Bronchial epithelial cell (primary cell): ENCODE data around the gene PIEZO1. TPM values are rescaled to one million over a fixed set of nuclear protein-coding genes. Genes with fewer than 3 reads are reported as not detected.

Experiments used
- DNase-seq: peaks from one replicate; pipeline ENCODE4 v3.0.0-alpha.2; 2010; ENCODE audit warnings: low read depth
- FAIRE-seq: peaks from 2 replicates; lab custom pipeline; 2011; peaks lifted over from hg19 to GRCh38; lab: Jason Lieb, UNC
- H3K27me3 ChIP-seq: 2 replicates; pipeline ENCODE4 v1.5.1; 2011; ENCODE audit warnings: low read length; ENCODE audit not compliant: control insufficient read depth, insufficient read depth
- H3K36me3 ChIP-seq: 2 replicates; pipeline ENCODE4 v1.5.1; 2011; ENCODE audit warnings: low read length; ENCODE audit not compliant: control insufficient read depth, insufficient read depth
- H3K4me3 ChIP-seq: 2 replicates; pipeline ENCODE4 v1.5.1; 2011; ENCODE audit warnings: mild to moderate bottlenecking, low read depth, low read length, control low read depth
- total RNA-seq: library from RNA; depleted of rRNA; stranded (reverse); fragments of >200 nt; gene quantifications from 2 replicates; pipeline ENCODE4 v1.2.1, GENCODE V29; 2014
- TF ChIP-seq, protein P1 (sequence below): IDR thresholded peaks from 2 replicates; pipeline ENCODE4 v1.5.1; 2011; ENCODE audit warnings: mild to moderate bottlenecking, moderate library complexity, low read length, control low read depth, inconsistent platforms; ENCODE audit not compliant: insufficient read depth, severe bottlenecking

Gene PIEZO1
- total RNA-seq, 1 donor from 2014 or later = 98.2 TPM

DNA sequence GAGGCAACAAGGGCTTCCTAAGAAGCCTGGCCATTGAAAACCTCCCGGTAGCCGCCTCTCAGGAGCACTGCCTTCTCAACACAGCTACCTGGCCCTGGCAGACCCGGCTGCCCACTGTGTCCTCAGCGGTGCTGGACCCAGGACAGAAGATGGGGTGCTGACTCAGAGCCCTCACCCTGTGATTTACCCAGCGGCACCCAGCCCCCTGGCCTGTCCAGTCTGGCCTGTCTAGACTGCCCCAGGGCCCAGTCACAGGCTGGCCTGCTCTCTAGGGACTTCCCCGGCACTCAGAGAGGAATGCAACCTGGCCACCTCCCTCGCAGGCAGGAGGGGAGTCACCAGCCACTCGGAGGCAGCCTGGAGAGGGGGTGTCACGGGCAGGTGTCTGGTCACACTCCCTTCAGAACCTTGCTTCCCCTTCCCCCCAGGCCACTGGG, 20.1 kb downstream of the PIEZO1 start:
- DNase-seq (peak; percentile 78), FAIRE-seq (no peak)
- TF ChIP-seq, protein P1, sequence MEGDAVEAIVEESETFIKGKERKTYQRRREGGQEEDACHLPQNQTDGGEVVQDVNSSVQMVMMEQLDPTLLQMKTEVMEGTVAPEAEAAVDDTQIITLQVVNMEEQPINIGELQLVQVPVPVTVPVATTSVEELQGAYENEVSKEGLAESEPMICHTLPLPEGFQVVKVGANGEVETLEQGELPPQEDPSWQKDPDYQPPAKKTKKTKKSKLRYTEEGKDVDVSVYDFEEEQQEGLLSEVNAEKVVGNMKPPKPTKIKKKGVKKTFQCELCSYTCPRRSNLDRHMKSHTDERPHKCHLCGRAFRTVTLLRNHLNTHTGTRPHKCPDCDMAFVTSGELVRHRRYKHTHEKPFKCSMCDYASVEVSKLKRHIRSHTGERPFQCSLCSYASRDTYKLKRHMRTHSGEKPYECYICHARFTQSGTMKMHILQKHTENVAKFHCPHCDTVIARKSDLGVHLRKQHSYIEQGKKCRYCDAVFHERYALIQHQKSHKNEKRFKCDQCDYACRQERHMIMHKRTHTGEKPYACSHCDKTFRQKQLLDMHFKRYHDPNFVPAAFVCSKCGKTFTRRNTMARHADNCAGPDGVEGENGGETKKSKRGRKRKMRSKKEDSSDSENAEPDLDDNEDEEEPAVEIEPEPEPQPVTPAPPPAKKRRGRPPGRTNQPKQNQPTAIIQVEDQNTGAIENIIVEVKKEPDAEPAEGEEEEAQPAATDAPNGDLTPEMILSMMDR = no peak
- H3K4me3 ChIP-seq = no peak overlapping the region
- peaks cover 13% of the 10 kb centered on the region for H3K36me3 ChIP-seq
- no peaks in the 10 kb centered on the region for H3K27me3 ChIP-seq

DNA sequence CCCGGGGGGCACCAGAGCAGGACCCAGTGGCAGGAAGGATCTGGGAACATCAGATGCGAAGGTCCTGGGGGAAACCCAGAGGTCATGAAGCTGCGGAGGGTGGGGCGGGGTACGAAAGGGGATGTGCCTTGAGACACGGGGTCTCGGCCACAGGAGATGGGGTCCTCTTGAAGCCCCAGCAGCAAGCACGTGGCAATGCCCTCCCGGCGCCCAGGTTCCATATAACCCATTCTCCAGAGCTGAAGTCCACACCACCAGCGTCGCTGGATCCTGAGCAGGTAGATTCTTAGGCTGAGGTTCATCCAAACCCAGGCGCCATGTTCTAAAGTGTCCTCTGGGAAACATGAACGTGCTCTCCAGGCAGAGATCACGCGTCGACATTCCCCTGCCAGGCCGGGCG, 20.9 kb downstream of the PIEZO1 start:
- Histone ChIP-seq H3K4me3 (no peak overlapping the region), H3K27me3 (no peaks in the 10 kb centered on the region), H3K36me3 (peaks cover 11% of the 10 kb centered on the region)
- TF ChIP-seq, protein P1 = no peak
- no peak for FAIRE-seq
- no peak for DNase-seq

DNA sequence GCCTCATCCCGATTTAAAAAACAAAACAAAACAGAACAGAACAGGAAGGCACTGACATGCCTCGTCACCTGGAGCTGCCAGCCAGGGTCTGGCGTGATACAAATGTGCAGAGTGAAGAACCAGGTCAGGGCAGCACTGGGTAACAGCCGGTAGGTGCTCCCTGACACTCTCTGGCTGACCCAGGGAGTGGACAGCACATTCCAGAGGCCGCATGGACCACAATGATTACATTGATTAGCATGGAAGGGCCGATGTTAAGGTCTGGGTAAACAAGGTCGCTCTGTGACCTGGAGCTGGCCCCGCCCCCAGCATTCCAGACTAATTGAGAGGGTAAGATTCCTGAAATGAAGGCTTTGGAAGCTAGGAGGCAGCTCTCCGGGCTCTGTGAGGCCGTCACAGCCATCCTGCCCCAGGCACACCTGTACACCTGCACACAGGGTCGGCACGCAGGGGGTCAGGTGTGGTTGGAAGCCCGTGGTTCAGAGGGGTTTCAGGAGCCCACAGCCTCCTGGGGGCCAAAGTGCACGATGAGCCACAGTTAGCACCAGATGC, 21.4 kb downstream of the PIEZO1 start:
- no peak for FAIRE-seq

DNA sequence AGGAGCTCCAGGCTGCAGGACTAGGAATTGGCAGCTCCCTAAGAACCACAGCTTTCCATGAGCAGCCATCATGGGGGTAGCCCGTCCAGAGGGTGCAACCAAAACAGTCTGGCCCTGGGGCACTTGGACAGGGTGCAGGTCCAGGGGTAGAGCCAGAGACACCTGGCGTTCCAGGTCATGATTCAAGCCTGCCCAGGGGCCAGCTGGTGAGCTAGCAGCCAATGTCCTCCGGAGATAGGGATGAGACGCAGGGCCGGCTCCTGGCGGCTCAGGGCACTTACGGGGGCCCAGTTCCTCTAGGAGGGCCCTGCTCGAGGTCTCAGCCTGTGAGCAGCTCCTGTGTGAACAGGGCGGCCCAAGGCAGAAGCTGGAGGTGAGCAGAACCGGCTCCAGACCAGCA, 22.1 kb downstream of the PIEZO1 start:
- peaks cover 16% of the 10 kb centered on the region for H3K36me3 ChIP-seq
- H3K4me3 ChIP-seq = no peak overlapping the region
- FAIRE-seq (no peak), DNase-seq (no peak)
- no peaks in the 10 kb centered on the region for H3K27me3 ChIP-seq
- TF ChIP-seq, protein P1 = no peak

More for the DNA sequence above, 21.4 kb downstream of the PIEZO1 start:
- DNase-seq = no peak
- H3K36me3 ChIP-seq = peaks cover 14% of the 10 kb centered on the region
- no peaks in the 10 kb centered on the region for H3K27me3 ChIP-seq
- TF ChIP-seq, protein P1 = no peak
- H3K4me3 ChIP-seq = no peak overlapping the region

DNA sequence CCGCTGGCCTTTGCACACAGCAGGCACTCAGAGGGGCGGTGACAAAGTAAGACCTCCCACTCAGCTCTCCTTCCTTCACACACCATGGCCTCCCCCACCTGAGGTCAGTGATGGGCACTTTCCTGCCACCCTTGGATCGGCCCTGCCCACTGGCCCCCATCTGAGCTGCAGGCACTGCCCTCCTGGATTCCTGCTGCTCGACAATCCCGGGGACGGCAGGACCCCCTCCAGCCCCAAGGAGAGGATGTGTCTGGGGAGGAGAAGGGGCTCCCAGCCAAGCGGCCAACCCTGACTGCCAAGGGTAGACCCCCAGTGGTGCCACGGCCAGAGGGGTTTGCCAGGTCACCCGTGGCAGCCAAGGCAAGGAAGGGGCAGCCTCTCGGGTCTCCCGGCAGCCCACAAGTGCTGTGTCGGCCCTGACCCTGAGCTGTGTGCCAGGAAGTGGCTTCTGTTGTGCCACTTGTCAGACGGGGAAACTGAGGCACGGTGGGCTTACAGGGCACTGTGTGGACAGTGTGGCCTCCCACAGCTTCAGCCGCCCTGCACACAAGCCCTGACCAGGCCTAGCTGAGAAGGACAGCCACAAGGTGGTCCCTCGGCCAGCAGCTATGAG, 22.7 kb downstream of the PIEZO1 start:
- Histone ChIP-seq H3K36me3 (peaks cover 17% of the 10 kb centered on the region), H3K4me3 (no peak overlapping the region), H3K27me3 (no peaks in the 10 kb centered on the region)
- DNase-seq = no peak
- TF ChIP-seq, protein P1 = no peak
- FAIRE-seq = no peak
